GM18868 (cell line): ENCODE results near the gene DNMT1.

Source experiments
- ATAC-seq: cut with Tn5 transposase; IDR thresholded peaks from one replicate; pipeline ENCODE4 v1.9.1; 2021; ENCODE audit warnings: mild to moderate bottlenecking, moderate library complexity; ENCODE audit not compliant: unreplicated experiment

Gene DNMT1

GRCh38 chr19:10142701-10143375 is 51.9 kb downstream of the DNMT1 start:
- ATAC-seq = no peak

GRCh38 chr19:10141973-10142372 is 52.8 kb downstream of the DNMT1 start:
- no peak for ATAC-seq

GRCh38 chr19:10141479-10141878 is 53.3 kb downstream of the DNMT1 start:
- no peak for ATAC-seq

GRCh38 chr19:10139952-10140351 is 54.8 kb downstream of the DNMT1 start:
- ATAC-seq = no peak

- ATAC-seq = no peak
Observed at GRCh38 chr19:10138879-10139795, 55.6 kb downstream of the DNMT1 start.

- ATAC-seq = no peak
Observed at GRCh38 chr19:10137751-10138682, 56.7 kb downstream of the DNMT1 start.

- no peak for ATAC-seq
Observed at GRCh38 chr19:10136936-10137335, 57.8 kb downstream of the DNMT1 start.

GRCh38 chr19:10135551-10136334 is 59.0 kb downstream of the DNMT1 start:
- ATAC-seq = no peak

- ATAC-seq = no peak
Observed at GRCh38 chr19:10134040-10134439, 60.7 kb downstream of the DNMT1 start.

GRCh38 chr19:10133596-10133995 is 61.2 kb downstream of the DNMT1 start:
- ATAC-seq = no peak

- ATAC-seq = no peak
Observed at GRCh38 chr19:10132905-10133304, 61.8 kb downstream of the DNMT1 start.

- no peak for ATAC-seq
Observed at GRCh38 chr19:10126213-10126639, 68.5 kb downstream of the DNMT1 start.

- ATAC-seq = no peak
Observed at GRCh38 chr19:10124429-10124828, 70.3 kb downstream of the DNMT1 start.

GRCh38 chr19:10122045-10122444 is 72.7 kb downstream of the DNMT1 start:
- ATAC-seq = no peak

GRCh38 chr19:10120538-10121189 is 74.1 kb downstream of the DNMT1 start:
- ATAC-seq = no peak

- ATAC-seq = no peak
Observed at GRCh38 chr19:10118960-10119359, 75.8 kb downstream of the DNMT1 start.

GRCh38 chr19:10116866-10117616 is 77.7 kb downstream of the DNMT1 start:
- ATAC-seq = no peak

- no peak for ATAC-seq
Observed at GRCh38 chr19:10116085-10116865, 78.5 kb downstream of the DNMT1 start.
